HK-2 (cell line): ENCODE measurements around the gene SLC22A13.
"Not testable (repeated sequence)": the region's sequence is repeated elsewhere in the genome, so short reads cannot be mapped to it uniquely, and the experiment has no call there.

Source experiments
- DNase-seq: peaks from one replicate; pipeline ENCODE4 v3.0.0-alpha.2; 2018; ENCODE audit not compliant: unreplicated experiment

Gene SLC22A13

DNA sequence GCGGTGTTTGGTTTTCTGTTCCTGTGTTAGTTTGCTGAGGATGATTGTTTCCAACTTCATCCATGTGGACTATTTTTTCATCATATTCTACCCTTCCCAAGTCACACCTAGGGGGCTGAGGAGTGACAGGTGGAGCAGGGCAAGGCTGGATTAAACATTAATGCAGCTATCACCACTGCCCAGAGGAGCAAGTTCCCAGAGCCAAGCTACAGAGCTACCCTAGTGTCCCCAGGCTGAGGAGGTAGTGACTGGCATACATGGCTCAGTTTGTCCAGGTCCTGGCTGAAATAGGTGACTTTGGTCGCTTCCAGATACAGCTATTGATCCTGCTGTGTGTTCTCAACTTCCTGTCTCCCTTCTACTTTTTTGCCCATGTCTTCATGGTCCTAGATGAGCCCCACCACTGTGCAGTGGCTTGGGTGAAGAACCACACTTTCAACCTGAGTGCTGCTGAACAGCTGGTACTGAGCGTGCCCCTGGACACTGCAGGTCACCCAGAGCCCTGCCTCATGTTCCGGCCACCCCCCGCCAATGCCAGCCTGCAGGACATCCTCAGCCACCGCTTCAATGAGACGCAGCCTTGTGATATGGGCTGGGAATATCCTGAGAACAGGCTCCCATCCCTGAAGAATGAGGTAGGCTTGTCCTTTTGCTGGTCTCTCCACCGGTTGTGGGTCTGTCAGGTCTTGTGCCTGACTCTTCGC lies at the start of gene SLC22A13:
SLC22A13 (plus strand) TSS at position 209 of the 704 bp plus-strand sequence; CDS start at position 258, 49 bp downstream.
- no peak for DNase-seq

- no peak for DNase-seq
Observed at GRCh38 chr3:38219609-38220197, 45.9 kb upstream of the SLC22A13 start.

DNA sequence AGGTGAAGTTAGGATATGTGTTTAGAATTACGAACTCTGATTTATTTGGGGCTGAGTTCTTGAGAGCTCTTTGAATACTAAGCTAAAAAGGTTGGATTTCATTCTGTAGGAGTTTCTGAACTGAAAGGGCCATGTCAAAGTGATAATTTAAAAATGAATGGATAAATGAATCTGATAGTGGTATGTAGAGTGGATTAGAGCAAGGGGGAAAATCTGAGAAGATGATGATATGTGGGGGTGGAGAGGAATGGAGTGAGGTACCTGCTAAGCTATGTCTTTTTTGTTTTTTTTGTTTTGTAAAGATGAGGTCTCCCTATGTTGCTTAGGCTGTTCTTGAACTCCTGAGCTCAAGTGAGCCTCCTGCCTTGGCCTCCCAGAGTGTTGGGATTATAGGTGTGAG lies 44.6 kb upstream of the SLC22A13 start:
- no peak for DNase-seq

DNA sequence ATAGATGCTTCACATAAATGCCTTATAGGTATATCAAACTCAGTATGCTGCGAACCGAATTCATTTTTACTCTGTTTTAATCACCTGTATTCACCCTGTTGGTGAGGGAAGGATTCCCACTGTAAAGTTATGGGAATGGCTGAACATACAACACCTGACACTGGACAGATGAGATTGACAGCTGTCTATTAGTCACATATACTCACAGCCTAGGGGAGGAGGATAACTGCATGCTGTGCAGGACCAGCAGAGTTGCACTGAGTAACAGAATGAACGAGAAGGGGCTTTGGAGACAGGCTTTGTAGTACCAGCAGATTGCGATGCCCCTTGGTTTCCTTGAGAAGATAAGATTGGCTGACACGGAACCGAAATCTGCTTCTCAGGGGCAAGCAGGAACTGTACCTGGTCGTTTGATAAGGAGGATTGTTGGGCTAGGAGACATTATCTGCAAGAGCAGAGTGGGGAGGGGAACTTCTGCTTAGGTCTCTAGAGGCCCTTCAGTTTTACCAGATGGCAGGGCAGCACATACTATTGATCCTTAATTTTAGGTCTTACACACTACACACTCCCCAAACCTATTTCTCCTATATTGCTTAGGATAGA lies 43.5 kb upstream of the SLC22A13 start:
- DNase-seq = no peak

- DNase-seq = no peak
Observed at GRCh38 chr3:38224357-38224756, 41.3 kb upstream of the SLC22A13 start.

DNA sequence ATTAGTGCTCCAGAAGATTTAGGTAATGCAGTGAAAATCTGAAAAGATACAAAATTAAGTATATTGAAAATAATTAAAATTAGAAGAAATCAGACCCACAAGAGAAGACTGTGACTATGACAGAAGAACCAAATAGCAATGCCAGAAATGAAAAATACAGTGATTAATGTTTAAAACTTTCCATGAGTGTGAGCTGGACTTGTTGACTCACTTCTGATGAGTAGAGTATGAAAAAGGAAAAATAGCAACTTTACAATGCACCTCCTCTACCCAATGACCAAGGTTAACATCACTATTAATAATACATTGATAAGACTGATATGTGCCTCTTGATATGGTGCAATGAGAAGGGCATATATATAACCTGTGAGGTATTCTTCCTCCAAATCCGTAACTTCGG lies 39.3 kb upstream of the SLC22A13 start:
- DNase-seq = no peak

- no peak for DNase-seq
Observed at GRCh38 chr3:38227989-38228388, 37.6 kb upstream of the SLC22A13 start.

DNA sequence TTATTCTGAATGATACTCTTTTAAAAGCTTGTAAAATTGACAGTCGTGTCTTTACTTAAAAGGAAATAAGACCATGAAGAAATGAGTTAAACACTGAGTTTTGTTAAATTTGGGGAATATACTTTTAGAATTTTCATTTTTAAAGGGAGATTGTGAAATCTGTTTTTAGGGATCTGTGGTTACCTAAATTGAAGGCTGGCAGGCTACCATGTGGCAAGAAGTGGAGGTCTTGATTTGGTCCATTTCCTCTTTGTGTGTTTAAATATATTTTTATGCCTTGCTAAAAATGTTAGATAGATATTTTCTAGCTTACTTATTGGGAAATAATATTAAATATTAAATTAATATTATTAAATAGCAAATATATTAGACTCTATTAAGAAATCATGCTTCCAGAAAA lies 36.6 kb upstream of the SLC22A13 start:
- no peak for DNase-seq

DNA sequence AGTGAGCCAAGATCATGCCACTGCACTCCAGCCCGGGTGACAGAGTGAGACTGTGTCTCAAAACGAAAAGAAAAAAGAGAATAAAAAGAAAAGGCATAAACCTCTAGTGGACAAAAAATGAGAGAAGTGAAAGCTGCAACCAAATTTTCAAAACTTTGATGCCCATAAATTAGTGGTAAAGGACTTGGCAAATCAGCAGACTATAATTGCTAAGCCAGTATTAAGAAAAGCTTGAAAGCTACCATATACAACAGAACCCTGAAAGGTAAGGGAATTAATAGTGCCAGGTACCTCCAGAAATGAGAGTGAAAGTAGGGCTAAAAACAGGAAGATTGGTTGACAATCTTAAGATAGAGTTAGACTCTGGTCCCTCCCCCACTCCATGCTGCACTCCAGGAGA lies 32.9 kb upstream of the SLC22A13 start:
- no peak for DNase-seq

DNA sequence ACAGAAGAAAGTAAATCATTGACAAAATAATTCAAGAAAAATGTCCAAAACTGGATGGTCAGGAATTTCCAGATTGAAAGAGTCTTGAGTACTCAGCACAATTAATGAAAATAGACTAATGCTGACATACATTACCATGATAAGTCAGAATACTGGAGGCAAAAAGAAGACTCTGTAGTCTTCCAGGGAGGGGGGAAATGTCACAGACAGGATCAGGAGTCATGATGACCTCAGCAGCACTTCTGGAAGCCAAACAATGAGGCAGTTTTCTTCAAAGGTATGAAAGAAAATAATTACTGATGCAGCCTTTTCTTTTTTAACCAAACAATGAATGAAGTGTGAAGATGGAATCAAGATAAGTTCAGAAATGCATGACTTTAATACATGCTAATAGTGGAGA lies 30.1 kb upstream of the SLC22A13 start:
- no peak for DNase-seq

DNA sequence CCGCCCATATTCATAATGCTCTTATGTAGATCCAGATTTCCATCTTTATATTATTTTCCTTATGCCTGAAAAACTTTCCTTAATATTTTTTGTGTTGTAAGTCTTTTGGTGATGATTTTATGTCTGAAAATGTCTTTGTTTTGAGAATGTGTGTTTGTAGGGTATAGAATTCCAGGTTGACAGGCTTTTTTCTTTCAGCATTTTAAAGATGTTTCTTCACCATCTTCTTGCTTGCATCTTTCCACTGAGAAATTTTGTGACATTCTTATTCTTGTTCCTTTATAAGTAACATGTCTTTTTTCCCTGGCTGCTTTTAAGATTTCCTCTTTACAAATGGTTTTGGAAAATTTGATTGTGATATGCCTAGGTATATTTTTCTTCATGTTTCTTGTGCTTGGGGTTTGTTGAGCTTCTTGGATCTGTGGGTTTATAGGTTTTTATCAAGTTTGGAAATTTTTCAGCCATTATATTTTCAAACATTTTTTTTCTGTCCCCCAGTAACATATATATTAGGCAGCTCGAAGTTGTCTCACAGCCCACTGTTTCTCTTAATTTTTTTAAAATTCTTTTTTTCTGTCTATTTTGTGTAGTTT lies 27.1 kb upstream of the SLC22A13 start:
- no peak for DNase-seq

GRCh38 chr3:38242812-38243211 lies 22.8 kb upstream of the SLC22A13 start:
- DNase-seq = not testable (repeated sequence)

DNA sequence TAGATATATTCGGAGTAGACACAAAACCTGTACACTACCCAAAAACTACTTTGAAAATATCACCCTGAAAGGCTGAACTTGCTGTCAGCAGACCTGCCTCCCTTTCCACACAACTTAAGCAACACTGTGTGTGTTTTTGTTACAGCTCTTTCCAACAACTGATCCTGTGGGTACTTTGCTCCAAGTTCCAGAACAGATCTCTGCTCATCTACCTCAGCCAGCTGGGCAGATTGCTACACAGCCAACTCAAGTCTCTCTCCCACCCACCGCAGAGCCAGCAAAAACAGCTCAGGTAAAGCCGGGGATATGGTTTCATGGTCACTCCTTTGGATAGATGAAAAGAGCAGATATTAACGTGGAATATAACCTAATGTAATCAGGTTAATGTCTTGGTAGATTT lies 19.7 kb upstream of the SLC22A13 start:
- DNase-seq = no peak

DNA sequence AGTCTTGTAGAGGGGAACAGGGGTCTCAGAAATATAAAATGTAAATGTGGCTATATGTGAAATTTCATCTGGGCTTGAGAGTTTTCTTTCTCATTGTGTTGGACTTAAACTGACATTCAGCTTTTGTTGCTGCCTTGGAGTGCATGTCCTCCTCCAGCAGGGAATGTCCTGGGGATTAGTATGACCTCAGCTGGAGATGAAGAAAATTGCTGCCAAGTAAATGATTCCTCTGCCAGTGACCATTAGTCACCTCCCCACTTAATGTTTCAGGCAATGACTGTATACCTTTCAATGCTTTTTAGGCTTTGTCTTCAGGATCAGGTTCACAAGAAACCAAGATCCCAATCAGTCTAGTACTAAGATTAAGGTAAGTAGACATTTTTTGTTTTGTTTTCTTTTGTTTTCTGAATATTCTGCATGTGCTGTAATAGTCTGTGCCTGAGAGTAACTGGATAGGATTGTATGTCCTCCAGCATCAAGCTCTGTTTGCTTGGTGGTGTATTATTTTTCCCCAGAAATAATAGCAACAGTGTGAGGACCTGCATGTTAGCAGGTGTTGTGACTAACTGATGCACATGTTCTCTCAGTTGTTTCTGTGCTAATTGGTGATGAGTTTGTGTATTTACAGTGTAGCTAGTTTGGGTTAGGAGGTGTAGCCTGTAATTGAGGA lies 18.1 kb upstream of the SLC22A13 start:
- DNase-seq = peak; percentile 33

- DNase-seq = no peak
Observed at GRCh38 chr3:38250198-38250597, 15.4 kb upstream of the SLC22A13 start.

DNA sequence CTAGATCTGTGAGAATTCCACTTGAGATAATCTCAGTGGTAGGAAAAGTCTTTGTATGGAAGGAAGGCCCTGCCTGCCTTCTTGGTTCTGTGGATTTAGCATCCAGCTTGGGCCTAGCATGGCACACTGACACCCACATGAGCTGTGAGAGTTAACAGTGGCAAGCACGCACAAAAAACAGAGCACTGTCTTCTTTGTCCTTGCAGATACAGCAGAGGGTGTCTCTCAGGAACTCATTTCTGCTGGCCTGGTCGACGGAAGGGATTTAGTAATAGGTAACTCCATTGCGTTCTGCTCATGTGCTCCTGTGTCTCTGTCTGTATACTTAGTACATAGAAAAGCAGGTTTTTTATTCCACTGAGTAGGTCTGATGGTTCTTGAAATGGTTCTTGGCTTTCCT lies 14.4 kb upstream of the SLC22A13 start:
- no peak for DNase-seq

DNA sequence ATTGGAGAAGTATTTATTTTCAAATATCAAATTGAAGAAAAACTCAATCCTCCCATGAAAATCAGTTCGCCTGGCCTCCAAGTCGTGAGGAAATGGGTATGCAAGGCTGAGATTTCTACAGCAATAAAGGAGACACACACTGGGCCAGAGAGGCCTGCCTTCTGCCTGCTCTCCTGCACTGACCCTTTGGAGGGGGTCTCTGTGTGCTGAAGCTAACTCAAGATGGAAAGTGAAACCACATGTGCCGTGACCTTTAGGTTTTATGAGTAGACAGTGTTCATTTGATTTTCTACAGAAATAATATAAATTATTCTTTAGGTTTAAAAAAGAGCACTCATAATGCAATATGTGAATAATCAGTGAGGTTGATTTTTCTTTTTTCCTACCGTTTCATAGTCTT lies 11.9 kb upstream of the SLC22A13 start:
- DNase-seq = no peak

DNA sequence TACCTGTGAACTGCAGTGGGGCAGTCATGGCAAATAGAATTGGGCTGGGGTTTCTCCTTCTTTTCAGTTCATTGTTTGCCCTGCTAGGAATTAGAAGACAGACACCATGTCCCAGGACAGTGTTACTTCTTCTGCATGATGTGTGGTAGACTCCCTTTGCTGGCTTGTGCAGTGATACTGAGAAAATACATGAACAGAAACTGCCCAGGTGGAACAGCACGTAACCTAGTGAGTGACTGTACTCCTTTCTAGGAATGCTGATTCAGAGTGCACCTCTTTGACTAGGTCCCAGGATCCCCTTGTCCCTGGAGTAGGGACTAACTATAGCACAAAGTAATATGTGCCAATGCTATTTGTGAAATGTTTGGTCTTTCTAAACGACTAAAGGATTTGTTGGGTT lies 10.7 kb upstream of the SLC22A13 start:
- DNase-seq = no peak

DNA sequence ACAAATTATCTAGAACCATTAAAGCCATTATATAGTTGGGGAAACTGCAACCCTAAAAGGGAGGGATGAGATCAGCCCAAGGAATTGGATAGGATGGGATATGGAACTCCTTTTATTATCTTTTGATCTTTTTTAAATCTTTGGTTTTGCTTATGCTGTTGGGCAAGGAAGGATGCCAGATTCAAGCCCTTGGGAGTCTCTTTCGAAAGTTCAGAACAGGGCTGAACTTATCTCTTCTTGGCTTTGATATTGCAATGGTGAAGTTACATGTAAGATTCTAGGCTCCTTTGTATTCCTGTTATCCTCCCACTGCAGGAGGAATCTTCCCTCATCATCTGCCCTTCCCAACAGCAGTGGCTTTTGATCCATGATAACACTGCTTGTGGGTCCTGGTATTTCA lies 10.0 kb upstream of the SLC22A13 start:
- no peak for DNase-seq

- DNase-seq = no peak
Observed at GRCh38 chr3:38257583-38257982, 8.0 kb upstream of the SLC22A13 start.

DNA sequence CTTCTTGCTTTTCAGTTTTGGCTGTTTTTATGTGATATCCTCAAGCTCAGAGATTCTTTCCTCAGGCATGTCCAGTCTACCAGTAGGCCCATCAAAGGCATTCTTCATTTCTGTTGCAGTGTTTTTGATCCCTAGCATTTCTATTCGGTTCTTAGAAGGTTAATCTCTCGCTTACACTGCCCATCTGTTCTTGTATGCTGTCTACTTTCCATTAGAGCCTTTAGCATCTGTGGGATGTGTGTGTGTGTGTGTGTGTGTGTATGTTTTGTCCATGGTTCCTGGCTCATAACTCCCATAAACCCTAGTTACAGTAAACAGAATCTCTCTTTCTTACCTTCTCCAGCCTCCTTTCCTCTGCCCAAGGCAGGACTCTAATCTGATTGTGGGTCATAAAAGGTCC lies 5.1 kb upstream of the SLC22A13 start:
- DNase-seq = no peak

DNA sequence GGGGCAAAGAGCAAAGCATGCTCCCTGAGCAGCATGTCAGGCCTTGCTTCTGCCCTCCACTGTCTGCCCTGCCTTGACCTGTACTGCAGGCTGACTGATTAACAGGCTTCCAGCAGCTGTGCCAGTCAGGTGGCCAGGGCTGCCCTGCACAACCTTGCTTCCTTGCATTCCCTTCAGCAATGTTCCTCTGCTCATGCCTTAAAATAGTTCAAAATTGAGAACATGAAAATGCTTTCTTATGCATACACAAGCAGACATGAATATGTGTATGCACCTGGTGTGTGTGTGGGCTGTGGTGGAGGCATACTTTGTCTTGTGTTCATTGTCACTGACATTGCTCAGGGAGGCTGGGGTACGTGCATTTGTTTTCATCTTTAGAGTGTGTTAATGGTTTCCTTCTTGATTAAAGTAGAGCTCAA lies 1.2 kb upstream of the SLC22A13 start:
- no peak for DNase-seq
